Liver (tissue), 9 donors: ENCODE results near the gene DIS3L. TPM values are rescaled to one million over a fixed set of nuclear protein-coding genes. Genes with fewer than 3 reads are reported as not detected.

Experiments
- DNase-seq: peaks from one replicate; pipeline ENCODE4 v3.0.0-alpha.2; 2017; ENCODE audit warnings: low spot score
- H3K27ac ChIP-seq, 2 donors: one replicate each; pipeline ENCODE4 v1.7.0; 2013; ENCODE audit warnings: inconsistent platforms in 2 of 2, low read length in 2 of 2, control low read depth in 1 of 2, low read depth in 1 of 2, mild to moderate bottlenecking in 1 of 2
- H3K27me3 ChIP-seq, 4 donors: one replicate each; pipeline versions ENCODE4 v1.6.1 to v1.7.0; 2013; ENCODE audit warnings: low read length in 3 of 4, inconsistent platforms in 1 of 4, mild to moderate bottlenecking in 1 of 4, moderate library complexity in 1 of 4; ENCODE audit not compliant: control insufficient read depth in 4 of 4, insufficient read depth in 4 of 4
- H3K36me3 ChIP-seq, 4 donors: one replicate each; pipeline versions ENCODE4 v1.6.1 to v1.7.0; 2013; ENCODE audit warnings: low read length in 3 of 4, mild to moderate bottlenecking in 3 of 4, low read depth in 1 of 4, moderate library complexity in 1 of 4; ENCODE audit not compliant: control insufficient read depth in 4 of 4, insufficient read depth in 3 of 4
- H3K4me1 ChIP-seq, 4 donors: one replicate each; pipeline versions ENCODE4 v1.6.1 to v1.7.0; 2013; ENCODE audit warnings: low read length in 3 of 4, mild to moderate bottlenecking in 3 of 4, moderate library complexity in 1 of 4; ENCODE audit not compliant: control insufficient read depth in 4 of 4, insufficient read depth in 4 of 4
- H3K4me3 ChIP-seq, 3 donors: one replicate each; pipeline versions ENCODE4 v1.6.1 to v1.7.0; 2013; ENCODE audit warnings: low read length in 3 of 3, control low read depth in 1 of 3, low read depth in 1 of 3, mild to moderate bottlenecking in 1 of 3
- H3K9ac ChIP-seq, 2 donors: one replicate each; pipeline ENCODE4 v1.7.0; 2013; ENCODE audit warnings: low read length in 2 of 2, mild to moderate bottlenecking in 2 of 2, moderate library complexity in 2 of 2, control low read depth in 1 of 2, low read depth in 1 of 2
- H3K9me3 ChIP-seq, 4 donors: one replicate each; pipeline versions ENCODE4 v1.6.1 to v1.7.0; 2013; ENCODE audit warnings: low read length in 3 of 4; ENCODE audit not compliant: control insufficient read depth in 4 of 4
- ATF3 ChIP-seq: IDR thresholded peaks from 2 replicates; pipeline ENCODE4 v1.6.1; 2016; ENCODE audit warnings: antibody characterized with exemption
- CTCF ChIP-seq: fragments of 150-350 bp; IDR thresholded peaks from 2 replicates; pipeline ENCODE4 v1.5.1; 2017; ENCODE audit warnings: improper control_type of control experiment, low read depth, low read length; ENCODE audit not compliant: missing input control
- EGR1 ChIP-seq, 2 donors: IDR thresholded peaks; 2 replicates each; pipeline ENCODE4 v1.6.1; 2016 to 2018; ENCODE audit warnings: antibody characterized with exemption in 2 of 2, low read depth in 2 of 2
- FOXA2 ChIP-seq: IDR thresholded peaks from 2 replicates; pipeline ENCODE4 v1.6.1; 2016; ENCODE audit warnings: antibody characterized with exemption
- HNF4A ChIP-seq, 2 donors: conservative IDR thresholded peaks; 2 replicates each; pipeline ENCODE4 v1.6.1; 2016; ENCODE audit warnings: antibody characterized with exemption in 2 of 2, mild to moderate bottlenecking in 2 of 2
- NR2F2 ChIP-seq: IDR thresholded peaks from 2 replicates; pipeline ENCODE4 v1.6.1; 2016; ENCODE audit warnings: antibody characterized with exemption
- RAD21 ChIP-seq, 2 donors: IDR thresholded peaks; 2 replicates each; pipeline ENCODE4 v1.6.1; 2016; ENCODE audit warnings: antibody characterized with exemption in 2 of 2, mild to moderate bottlenecking in 2 of 2
- REST ChIP-seq: IDR thresholded peaks from 2 replicates; pipeline ENCODE4 v1.6.1; 2016; ENCODE audit warnings: antibody characterized with exemption, mild to moderate bottlenecking
- TAF1 ChIP-seq: conservative IDR thresholded peaks from 2 replicates; pipeline ENCODE4 v1.6.1; 2016; ENCODE audit warnings: antibody characterized with exemption, mild to moderate bottlenecking
- YY1 ChIP-seq: IDR thresholded peaks from 2 replicates; pipeline ENCODE4 v1.6.1; 2016; ENCODE audit warnings: antibody characterized with exemption, mild to moderate bottlenecking
- WGBS: extraction: QIAGEN DNeasy Blood & Tissue Kit; methylation state at CpG from one replicate; pipeline ENCODE4 v1.1.7; 2013; 5-methylcytosine and 5-hydroxymethylcytosine counted together
- polyA plus RNA-seq, 2 donors: library from polyadenylated mRNA; stranded (reverse) in 1 of 2; unstranded in 1 of 2; fragments of 200-250 nt in 1 of 2; fragments of >200 nt in 1 of 2; fragmentation: Nextera tagmentation in 1 of 2; extraction: Ambion mirVana in 1 of 2; gene quantifications; one replicate each; pipeline versions ENCODE4 v1.2.1 to v1.2.3, GENCODE V29; 2013 to 2015
- total RNA-seq, 2 donors: library from RNA; depleted of rRNA; stranded (reverse); fragments of >200 nt; gene quantifications; one replicate each; pipeline ENCODE4 v1.2.3, GENCODE V29; 2014
- TF ChIP-seq, protein P1 (sequence below): IDR thresholded peaks from 2 replicates; pipeline ENCODE4 v1.6.1; 2016; ENCODE audit warnings: antibody characterized with exemption
- donor health status: healthy.
- donor health status: healthy.
- donor health status: healthy.
- donor health status: healthy.
- donor health status: healthy.

Gene DIS3L
- total and polyA plus RNA-seq, 4 donors: 9.9 to 40.2 (median 15.7) TPM

- no peak for TF ChIP-seq TAF1
- no peak for TF ChIP-seq RAD21 (IDR thresholded peaks at IDR 0.05)
Measured at GRCh38 chr15:66269326-66270090, 23.9 kb upstream of the DIS3L start (continued).

- Histone ChIP-seq H3K9me3 (no peaks in the 10 kb centered on the region), H3K27ac (no peak overlapping the region), H3K36me3 (no peaks in the 10 kb centered on the region), H3K4me1 (no peaks in the 10 kb centered on the region), H3K9ac (no peak overlapping the region), H3K4me3 (no peak overlapping the region), H3K27me3 (no peaks in the 10 kb centered on the region)
- no peak for DNase-seq
- TF ChIP-seq TAF1 (no peak), ATF3 (no peak), FOXA2 (no peak)
- WGBS: 85% methylated on average over 6 of the region's 6 CpGs
Measured at GRCh38 chr15:66270932-66271331, 22.4 kb upstream of the DIS3L start.

DNA sequence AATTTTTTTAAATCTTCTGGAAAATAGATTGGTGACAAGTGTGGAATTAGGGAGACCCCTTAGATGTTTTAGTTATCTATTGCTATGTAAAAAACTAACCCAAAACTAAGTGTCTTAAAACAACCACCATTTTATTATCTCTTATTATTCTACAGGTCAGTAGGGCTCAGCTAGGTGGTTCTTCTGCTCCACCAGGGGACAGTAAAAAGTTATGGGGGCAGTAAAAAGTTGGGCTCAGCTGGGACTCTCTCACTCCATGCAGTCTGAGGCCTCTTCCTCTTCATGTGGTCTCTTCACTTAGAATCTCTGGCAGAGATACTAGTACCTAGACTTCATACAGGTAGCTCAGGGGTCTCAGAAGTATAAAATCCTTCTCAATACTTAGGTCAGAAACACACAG lies 18.0 kb upstream of the DIS3L start:
- H3K9ac ChIP-seq: no peak overlapping the region
- no peaks in the 10 kb centered on the region for H3K4me1 ChIP-seq
- TF ChIP-seq ATF3 (no peak), RAD21 (IDR thresholded peaks at IDR 0.05) (no peak)
- TF ChIP-seq, protein P1, sequence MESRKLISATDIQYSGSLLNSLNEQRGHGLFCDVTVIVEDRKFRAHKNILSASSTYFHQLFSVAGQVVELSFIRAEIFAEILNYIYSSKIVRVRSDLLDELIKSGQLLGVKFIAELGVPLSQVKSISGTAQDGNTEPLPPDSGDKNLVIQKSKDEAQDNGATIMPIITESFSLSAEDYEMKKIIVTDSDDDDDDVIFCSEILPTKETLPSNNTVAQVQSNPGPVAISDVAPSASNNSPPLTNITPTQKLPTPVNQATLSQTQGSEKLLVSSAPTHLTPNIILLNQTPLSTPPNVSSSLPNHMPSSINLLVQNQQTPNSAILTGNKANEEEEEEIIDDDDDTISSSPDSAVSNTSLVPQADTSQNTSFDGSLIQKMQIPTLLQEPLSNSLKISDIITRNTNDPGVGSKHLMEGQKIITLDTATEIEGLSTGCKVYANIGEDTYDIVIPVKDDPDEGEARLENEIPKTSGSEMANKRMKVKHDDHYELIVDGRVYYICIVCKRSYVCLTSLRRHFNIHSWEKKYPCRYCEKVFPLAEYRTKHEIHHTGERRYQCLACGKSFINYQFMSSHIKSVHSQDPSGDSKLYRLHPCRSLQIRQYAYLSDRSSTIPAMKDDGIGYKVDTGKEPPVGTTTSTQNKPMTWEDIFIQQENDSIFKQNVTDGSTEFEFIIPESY: no peak
- H3K27me3 ChIP-seq: no peaks in the 10 kb centered on the region
- no peak for DNase-seq
- no peaks in the 10 kb centered on the region for H3K36me3 ChIP-seq
- H3K9me3 ChIP-seq: no peaks in the 10 kb centered on the region
- H3K27ac ChIP-seq: no peak overlapping the region
- no peak overlapping the region for H3K4me3 ChIP-seq

GRCh38 chr15:66276546-66276945 lies 16.8 kb upstream of the DIS3L start:
- Histone ChIP-seq H3K36me3 (no peaks in the 10 kb centered on the region), H3K4me3 (no peak overlapping the region), H3K27ac (no peak overlapping the region), H3K27me3 (no peaks in the 10 kb centered on the region), H3K9ac (no peak overlapping the region), H3K9me3 (no peaks in the 10 kb centered on the region), H3K4me1 (no peaks in the 10 kb centered on the region)
- no peak for DNase-seq
- TF ChIP-seq CTCF (no peak), REST (no peak), EGR1 (IDR thresholded peaks at IDR 0.05; ENCODE audit: low read depth in 2 of 2) (no peak), RAD21 (IDR thresholded peaks at IDR 0.05) (no peak), YY1 (no peak), NR2F2 (no peak), HNF4A (conservative IDR thresholded peaks at IDR 0.05) (no peak), ATF3 (no peak)
- 94% methylated on average over 3 of the region's 3 CpGs for WGBS
